HK-2 (cell line): ENCODE measurements around the gene B3GAT2.

ENCODE experiments used
- DNase-seq: peaks from one replicate; pipeline ENCODE4 v3.0.0-alpha.2; 2018; ENCODE audit not compliant: unreplicated experiment

B3GAT2 gene

GRCh38 chr6:70842541-70842940 lies 114.3 kb downstream of the B3GAT2 start:
- no peak for DNase-seq

- no peak for DNase-seq
These were observed 115.7 kb downstream of the B3GAT2 start for GRCh38 chr6:70841112-70841511.

- no peak for DNase-seq
These were observed 117.3 kb downstream of the B3GAT2 start for GRCh38 chr6:70839286-70840266.

- no peak for DNase-seq
These were observed 118.0 kb downstream of the B3GAT2 start for GRCh38 chr6:70838907-70839285.

GRCh38 chr6:70834520-70834919 lies 122.3 kb downstream of the B3GAT2 start:
- DNase-seq = no peak

GRCh38 chr6:70831427-70831826 lies 125.4 kb downstream of the B3GAT2 start:
- DNase-seq = no peak

GRCh38 chr6:70823651-70824050 lies 133.2 kb downstream of the B3GAT2 start:
- no peak for DNase-seq

GRCh38 chr6:70821751-70822150 lies 135.1 kb downstream of the B3GAT2 start:
- no peak for DNase-seq

- no peak for DNase-seq
These were observed 136.1 kb downstream of the B3GAT2 start for GRCh38 chr6:70820778-70821177.

- no peak for DNase-seq
These were observed 137.2 kb downstream of the B3GAT2 start for GRCh38 chr6:70819646-70820045.

GRCh38 chr6:70813885-70814284 lies 143.0 kb downstream of the B3GAT2 start:
- no peak for DNase-seq

- no peak for DNase-seq
These were observed 145.1 kb downstream of the B3GAT2 start for GRCh38 chr6:70811788-70812187.
